HG03378 (cell line): Measurements from ENCODE around the gene COL8A2.

Experiments used
- ATAC-seq: cut with Tn5 transposase; IDR thresholded peaks from one replicate; pipeline ENCODE4 v1.9.1; 2021; ENCODE audit warnings: mild to moderate bottlenecking, moderate library complexity; ENCODE audit not compliant: unreplicated experiment

COL8A2 gene

DNA sequence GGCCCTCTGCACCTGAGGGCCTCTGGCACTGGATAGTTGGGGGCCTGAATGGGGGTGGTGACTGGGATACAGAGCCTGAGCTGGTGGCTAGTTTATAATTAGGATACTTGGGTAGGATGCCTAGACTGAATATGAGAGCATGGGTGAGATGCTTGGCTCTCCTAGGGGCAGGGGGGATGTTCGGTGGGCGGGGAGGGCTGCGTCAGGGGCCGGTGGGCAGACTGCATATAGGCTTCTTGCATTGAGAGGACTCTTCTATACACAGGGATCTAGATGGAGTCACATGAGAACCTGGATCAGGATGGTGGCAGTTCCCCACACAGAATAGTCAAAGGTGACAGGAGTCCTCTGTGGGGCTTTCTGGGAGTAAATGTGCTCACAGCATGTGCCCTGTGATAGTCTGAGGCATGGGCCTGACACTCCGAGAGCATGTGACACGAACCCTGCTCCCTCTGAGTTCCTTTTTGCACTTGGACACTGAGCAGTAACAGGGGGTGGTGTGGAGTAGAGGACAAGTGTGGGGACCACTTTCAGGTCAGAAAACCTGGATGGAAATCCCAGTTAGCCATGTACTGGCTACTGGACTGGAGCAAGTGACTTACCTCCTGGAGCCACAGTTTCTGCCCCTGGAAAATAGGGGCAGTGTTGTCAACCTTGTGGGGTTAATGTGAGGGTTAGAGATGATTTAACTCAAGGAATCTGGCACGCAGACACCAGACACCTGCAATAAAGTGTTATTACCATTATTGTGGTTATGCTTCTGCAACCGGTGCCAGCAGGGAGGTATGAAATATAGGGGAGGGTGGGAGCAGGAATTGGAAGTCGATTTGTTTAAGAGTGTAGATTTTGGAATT lies 33.2 kb upstream of the COL8A2 start:
- no peak for ATAC-seq

DNA sequence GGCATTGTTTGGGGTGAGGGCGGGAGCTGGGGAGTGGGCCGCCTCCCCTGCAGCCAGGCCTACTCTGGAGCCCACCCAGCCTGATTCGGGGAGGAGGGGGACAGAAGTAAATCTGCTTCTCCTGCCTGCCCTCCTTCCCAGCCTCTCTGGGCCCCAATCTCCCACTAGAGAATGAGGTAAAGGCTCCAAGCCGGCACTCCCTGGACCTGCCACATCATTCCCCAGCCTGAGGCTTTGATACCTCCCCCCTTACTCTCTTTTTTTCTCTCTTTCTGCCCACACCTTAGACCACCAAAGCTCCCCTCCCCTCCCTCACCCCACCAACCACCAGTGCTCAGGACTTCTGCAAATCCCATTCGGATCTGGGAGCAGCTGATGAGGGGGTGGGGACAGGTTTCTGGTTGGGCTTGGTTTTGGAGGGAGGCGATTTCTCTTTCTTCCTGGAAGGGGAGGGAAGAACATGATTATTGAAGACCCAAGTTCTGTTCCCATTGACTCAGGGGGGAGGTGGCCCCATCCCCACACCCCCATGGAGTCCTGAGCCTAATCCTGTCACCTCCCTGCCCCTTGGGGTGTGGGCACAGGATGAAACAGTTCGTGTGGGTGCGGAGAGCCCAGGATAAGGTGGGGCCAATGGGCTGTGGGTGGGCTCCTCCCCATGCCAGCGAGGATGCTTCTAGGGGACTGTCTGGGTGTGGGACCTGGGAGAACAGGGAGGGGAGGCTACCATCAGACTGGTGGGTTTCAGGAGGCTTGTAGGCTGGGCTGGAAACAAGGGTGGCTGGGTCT lies 32.3 kb upstream of the COL8A2 start:
- no peak for ATAC-seq

DNA sequence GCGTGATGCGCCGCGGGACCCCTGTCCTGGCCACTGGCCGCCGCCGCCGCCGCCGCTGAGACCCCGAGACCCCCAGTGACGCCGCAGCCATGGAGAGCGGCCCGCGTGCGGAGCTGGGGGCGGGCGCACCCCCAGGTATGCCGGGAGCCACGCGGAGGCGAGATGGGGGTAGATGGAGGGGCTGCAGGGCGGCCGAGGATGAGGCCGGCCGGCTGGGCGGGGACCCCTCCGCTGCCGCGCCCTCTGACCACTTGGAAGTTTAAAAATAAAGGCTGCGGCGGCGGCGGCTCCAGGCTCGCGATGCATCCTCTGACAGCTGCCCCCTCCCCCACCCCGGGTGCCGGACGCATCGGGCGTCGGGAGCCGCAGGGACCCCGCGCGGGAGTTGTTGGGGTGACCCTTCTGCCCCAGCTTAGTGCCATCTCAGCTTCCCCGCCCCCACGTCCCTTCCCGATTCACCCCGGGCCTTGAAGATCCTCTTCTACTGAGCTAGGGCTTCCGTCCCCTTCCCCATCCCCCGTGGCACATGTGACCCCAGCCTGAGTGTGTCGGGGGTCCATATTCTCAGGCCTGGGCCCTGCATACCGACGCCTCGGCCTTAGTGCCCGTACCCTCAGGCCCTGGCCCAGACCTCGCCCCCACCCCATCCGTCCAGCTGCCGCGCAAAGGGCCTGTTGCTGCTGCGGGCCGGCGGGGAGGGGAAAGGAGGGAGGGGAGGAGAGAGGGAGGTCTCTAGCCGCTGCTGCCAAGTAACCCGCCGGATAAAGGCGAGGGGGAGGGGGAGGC lies 31.5 kb upstream of the COL8A2 start:
- no peak for ATAC-seq

DNA sequence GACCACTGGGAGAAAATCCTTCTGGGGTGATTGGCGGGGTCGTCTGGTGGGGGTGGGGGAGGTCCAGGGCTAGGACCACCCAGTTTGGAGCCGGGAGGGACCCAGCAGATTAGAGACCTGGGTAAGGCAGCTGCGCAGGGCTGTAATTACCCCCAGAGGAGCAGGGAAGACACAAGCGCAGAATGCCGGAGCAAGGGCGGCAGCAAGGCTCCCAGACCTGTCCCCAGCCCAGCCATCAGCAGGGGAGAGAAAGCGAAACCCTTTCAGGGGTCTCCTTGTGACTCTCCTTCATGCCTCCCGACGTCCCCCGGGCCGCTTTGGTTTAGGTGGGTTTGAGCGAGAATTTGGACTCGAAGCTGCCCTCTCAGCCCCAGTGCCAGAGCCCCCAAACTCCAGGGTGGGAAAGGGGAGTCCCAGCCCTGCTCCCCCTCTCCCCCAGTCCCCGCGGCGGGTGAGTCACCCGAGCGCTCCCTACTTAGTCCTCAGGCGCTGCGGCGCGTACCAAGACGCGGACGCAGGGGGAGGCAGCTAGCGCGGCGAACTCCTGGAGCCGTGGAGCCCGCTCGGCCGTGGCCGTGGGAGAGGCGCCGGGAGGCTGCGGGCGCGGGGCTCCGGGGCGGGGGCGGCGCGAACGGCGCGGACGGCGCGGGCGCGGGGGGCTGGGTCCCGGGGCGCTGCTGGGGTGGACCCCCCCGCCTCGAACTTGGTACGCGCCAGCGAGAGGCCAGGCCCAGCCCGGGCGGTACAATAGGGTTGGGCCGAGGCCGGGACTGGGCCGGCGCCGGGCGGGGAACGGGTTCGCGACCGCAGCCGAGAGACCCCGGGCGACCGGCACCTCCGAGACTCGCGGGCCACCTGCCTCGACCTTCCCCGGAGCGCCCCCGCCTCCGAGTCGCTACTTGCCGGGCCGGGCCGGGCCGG lies 30.6 kb upstream of the COL8A2 start, which contains the start of gene MAP7D1:
Gene MAP7D1 (plus strand): TSS at position 753 of the 921 bp plus-strand sequence. CDS start 258 bp downstream, outside the sequence.
- peak; percentile 35 for ATAC-seq

DNA sequence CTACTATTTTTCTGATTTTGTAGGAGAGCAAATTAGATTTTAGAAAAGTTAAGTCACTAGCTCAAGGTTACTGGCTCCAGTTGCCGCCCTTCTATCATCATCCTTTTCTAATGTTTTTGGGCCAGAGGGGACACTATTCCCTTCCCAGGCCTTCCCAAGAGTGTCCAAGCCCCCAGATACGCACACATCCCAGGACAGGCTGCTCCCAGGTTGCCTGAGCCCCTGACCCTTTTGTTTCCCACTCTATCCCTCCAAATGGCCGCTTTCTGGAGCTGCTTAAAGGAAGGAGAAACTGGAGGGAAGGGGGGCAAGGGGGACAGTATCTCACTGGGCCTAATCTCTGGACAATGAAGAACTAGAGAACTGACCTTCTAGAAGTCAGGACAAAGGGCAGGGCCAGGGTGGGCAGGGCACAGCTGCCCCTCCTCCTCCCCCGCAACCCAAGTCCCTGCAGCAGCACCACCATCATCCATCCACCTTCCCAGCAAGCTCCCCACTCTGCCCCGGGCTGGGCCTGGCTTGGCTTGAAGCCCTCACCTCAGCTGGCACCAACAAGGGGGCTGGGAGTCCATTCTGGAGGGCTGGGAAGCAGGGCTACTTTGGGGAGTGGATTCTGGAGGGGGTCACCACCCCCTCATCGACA lies 29.9 kb upstream of the COL8A2 start:
- no peak for ATAC-seq

DNA sequence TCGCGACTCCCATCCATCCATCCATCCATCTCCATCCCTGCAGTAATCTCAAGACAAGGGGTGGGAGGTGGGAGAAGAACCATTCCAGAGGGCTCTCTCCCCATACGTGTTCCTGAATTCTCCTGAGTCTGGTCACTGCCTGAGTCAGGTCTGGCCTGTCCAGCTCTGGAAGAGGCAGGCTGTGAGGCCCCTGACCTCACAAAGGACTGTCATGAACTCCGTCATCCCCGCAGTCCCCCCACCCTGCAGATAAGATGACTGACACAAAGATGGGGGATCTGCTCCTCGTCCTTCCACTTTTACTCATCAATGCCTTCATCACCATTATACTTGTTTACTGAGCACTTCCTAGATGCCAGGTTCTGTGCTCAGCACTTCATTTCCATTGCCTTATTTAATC lies 29.3 kb upstream of the COL8A2 start:
- ATAC-seq = no peak

DNA sequence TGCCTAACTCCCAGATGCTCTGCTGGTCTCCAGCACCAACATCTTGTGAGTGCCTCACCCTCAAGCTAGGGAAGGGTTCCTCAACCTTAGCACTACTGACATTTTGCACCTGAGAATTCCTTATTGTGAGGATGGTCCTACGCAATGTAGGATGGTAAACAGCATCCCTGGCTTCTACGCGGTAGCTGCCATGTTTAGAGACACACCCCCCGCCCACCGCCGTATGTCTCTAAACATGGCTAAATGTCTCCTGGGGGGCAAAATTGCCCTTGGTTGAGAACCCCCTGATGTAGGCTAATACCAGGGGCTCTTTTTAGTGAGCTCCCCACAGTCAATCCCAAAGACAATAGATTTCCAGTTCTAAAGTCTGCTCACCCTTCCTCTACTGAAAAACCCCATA lies 28.5 kb upstream of the COL8A2 start:
- ATAC-seq = no peak

DNA sequence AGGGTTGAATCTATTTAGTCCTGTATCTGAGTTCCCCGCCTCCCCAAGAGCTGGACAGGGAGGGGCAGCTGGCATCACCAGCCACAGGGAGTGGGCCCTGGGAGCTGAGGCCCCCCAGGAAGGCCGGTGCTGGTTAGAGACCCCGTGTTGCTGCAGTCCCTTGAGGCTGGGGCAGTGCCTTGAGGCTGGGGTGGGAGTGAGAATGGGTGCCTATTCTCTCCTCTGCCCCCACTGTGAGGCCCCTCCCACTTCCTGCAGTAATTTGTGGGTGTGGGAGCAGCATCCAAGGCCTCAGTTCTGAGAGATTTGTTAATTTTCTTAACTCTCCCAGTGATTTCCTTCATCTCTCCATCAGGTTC lies 26.8 kb upstream of the COL8A2 start:
- ATAC-seq = no peak

DNA sequence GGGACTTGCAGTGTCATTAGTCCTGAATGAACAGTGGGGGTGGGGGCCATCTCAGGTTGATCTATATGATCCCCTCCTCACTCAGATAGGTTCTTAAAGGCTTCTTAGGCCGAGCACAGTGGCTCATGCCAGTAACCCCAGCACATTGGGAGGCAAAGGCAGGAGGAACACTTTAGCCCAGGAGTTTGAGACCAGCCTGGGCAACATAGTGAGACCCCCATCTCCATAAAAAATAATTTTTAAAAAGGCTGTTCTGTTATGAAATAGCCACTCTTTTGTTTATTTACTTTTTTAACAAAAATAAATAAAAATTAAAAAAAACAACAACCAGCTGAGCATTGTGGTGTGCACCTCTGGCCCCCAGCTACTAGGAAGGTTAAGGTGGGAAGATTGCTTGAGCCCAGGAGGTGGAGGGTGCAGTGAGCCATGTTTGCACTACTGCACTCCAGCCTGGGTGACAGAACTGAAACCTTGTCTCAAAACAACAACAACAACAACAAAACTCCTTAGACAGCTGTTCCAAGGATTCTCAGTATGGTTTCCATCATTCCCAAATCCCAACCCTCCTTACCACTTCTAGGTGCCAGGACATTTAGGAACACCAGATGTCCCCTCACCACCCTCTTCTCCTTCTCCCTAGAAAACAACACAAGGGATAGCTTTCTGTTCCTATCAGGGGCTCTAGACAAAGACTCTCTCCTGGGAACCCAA lies 26.3 kb upstream of the COL8A2 start:
- ATAC-seq = no peak

DNA sequence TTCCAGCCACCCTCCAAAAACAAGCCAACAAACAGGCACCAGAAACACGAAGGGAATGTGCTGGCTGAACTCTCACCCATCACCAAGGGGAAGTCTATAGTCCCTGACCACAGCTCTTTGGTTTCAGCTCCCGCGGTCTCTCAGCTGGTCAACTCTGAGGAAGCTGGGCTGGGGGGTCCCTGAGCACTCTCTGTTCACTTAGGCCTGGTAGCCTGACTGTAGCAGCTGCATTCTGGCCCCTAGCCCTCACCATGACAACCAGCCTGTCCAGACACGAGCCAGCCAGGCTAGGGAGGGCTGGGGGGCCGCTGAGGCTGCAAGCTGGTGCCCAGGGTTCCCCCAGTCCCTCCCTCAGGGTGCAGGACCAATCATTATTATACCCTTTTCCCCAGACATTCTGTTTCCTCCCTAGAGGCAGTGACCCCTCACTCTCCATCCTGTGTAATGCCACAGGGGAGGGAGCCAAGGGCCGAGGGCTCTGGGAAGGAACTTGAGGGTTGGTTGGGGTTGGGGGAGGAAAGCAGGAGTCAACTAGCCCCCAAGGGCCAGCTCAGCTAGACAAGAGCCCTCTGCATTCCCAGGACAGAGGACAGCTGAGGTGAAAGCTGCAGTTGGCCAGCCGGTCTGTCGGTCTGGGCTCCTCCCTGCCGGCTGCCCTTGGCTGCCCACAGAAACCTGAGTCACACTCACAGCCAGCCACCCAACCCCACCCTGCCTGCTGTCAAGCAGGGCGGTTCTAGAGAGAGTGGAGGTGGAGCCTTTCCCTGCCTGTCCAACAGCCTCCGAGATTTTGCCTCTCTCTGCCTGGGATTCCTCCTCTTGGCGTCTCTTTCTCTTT lies 25.5 kb upstream of the COL8A2 start:
- ATAC-seq = peak; percentile 37

DNA sequence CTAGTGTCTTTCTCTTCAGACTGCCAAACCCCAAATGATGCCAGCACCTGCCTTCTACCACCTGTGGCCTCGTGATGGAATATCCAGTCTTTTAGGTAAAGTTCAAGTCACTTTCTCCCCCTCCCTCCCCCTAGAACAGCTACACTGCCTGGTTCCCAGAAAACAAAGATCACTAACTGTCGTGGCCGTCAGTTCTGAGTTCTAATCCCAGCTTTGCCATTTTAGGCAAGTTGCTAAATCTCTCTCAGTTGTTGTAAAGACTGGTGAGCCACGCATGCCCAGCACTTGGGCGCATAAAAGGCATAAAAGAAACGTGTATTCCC lies 24.9 kb upstream of the COL8A2 start:
- ATAC-seq = no peak

DNA sequence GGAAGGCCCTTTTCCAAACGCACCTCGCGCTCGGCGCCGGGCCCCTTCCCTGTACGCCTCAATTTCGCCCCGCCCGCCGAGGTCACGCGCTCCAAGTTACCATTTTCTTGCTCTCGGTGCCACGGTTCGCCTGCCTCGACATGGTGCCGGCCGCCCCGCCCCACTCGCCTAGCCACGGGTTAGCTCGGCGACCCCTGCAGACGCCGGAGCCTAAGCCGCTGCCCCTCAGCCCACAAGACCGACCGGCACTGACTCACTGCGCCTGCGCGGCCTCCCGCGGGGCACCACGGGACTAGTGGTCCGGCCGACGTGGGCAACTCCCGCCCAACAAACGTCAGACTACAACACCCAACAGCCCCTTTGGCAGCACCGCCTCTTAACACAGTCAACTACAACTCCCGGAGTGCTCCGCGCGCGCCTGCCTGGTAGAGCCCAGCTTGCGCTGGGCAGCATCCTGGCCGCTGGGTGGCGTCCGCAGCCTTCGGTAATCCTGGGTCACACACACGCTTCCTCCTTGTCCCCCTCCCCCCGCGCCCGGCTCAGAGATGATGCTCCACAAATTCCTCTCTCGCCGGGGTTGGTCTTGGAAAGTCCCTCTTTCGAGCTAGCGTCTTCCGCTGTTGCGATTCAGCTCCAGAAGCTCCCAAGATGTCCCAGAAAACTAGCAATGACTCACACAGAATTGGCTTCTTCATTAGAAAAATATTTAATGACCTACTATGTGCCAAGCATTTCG lies 24.4 kb upstream of the COL8A2 start, which contains the start of gene TRAPPC3:
Gene TRAPPC3 (minus strand): TSS at position 250 of the 736 bp plus-strand sequence. CDS start 108 bp downstream, at position 142.
- ATAC-seq = peak; percentile 85

DNA sequence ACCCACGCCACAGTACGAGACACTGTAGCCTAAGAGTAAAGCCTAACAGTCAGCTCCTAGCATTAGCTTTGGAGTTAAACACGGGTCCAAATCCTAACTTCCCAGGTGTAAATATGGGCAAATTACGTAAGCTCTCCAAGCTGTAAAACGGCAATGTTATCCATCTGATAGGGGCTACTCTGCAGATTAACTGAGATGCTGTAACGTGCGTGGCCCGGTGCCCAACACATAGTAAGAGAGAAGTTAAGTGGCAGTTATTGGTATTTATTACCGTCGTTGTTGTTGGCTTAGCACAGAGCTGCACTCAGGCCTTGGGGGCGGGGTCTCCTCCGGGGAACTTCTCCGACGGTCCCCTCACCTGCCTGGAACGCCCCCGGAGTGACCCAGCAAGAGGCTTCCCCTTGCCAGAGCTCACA lies 23.8 kb upstream of the COL8A2 start:
- ATAC-seq = peak; percentile 1

DNA sequence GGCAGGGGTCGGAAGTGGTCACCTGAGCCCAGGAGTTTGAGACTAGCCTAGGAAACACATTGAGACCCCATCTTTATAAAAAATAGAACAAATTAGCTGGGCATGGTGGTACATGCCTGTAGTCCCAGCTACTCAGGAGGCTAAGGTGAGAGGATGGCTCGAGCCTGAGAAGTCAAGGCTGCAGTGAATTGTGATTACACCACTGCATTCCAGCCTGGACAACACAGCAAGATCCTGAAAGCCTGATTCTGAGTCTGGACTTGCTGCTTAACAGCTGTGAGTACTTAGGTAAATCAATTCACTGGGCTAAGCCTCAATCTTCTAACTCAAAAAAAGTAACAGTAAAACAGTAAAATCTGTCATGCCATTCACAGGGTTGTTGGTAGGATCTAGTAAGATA lies 19.4 kb upstream of the COL8A2 start:
- no peak for ATAC-seq

DNA sequence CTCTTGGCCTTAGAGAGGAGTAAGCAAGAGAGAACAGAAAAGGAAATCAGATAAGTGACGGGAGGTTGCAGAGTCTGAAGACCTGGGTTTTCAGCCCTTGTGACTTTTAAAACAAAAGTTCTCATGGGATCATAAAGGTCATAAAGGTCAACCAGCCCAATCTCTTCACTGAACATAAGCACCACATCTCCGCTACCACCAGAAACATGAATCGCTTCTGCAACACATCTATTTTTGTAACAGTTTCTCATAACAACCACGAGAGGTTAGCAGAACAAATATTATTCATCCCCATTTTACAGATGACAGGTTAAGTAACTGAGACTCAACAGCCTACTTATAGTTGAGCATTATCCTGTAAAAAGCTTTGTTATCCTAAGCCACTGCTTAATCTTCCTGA lies 18.4 kb upstream of the COL8A2 start:
- no peak for ATAC-seq

DNA sequence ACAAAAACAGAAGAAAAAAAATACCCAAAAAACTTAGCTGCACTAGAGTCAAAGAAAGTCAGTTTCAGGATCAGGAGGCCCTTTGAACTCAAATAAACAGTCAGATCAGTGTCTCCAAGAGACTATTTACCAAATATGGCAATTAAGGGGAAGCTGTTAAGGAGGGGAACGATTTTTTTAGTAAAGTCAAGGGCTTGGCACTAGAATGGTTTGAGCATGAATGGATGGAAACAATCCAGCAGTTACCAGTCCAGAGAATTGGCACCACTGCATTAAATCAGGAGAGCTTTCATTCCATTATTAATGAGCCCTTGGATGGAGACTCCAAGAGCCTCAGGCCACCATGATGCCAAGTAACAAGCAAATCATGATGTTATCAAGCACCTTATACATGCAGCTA lies 17.1 kb upstream of the COL8A2 start:
- ATAC-seq = no peak

DNA sequence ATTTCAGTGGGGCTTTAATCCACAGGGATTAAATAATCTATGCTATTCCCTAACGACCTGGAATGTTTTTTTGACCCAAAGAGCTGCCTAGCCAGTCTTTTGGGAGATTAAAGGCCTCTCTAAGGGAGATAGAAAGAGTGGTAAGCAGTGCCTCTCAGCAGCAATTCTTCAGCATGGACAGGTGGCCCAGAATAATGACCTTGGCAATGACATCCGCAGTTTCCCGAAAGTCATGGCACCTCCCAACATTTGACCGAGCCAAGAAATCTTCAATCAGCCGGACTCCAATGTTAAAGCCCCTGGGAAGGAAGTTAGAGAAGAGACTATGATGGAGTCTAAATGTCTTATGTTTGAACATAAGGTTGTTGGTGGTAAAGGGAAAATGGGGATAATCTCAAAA lies 14.5 kb upstream of the COL8A2 start:
- ATAC-seq = no peak

DNA sequence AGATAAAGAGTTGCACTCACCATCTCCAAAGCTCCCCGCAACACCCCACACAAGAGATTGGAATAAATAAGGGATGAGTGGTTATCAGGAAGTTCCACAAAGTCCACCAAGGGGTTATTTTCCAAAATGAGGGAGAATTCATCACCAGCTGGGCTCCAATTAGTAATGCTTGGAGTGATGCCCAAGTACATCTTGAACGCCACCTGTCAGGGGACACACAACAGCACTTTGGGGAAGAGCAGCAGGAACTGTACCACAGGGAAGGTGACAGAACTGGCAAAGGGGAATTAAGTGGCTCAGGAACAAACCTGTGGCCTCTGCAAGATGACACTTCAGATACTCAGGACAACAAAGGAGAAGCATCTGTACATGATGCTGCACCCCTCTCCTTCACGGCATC lies 12.8 kb upstream of the COL8A2 start:
- no peak for ATAC-seq
